ENCODE data around the gene NKD1.

NKD1 gene

DNA sequence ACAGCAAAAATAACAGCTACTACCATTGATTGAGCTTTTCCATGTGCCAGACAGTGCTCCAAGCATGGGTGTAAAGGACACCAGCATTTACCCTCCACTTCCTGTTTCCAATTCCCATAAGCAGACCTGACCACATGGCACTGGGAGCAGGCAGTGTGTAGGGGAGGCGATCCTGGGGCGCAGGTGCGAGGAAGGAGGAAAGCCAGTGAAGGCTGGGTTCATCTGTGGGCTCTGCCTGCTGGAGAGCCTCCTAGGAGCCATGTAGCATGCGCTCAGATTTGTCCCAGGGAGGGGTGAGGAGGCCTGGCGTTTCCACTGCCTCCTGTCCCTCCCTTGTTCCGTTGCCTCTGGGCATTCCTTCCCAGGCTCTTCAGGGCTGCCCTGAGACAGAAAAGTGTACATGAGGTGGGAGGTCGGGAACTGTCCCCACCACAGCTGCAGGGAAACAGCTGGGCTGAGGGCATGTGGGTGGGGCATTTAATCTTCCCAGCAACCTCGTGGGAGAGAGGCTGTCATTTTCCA lies 76.3 kb downstream of the NKD1 start:
- no peaks in the 10 kb centered on the region for H3K9me3 ChIP-seq
- no peak overlapping the region for H3K4me3 ChIP-seq (ENCODE audit: low read depth, low read length)
- H3K27me3 ChIP-seq, result no peaks in the 10 kb centered on the region
- TF ChIP-seq, protein P1, sequence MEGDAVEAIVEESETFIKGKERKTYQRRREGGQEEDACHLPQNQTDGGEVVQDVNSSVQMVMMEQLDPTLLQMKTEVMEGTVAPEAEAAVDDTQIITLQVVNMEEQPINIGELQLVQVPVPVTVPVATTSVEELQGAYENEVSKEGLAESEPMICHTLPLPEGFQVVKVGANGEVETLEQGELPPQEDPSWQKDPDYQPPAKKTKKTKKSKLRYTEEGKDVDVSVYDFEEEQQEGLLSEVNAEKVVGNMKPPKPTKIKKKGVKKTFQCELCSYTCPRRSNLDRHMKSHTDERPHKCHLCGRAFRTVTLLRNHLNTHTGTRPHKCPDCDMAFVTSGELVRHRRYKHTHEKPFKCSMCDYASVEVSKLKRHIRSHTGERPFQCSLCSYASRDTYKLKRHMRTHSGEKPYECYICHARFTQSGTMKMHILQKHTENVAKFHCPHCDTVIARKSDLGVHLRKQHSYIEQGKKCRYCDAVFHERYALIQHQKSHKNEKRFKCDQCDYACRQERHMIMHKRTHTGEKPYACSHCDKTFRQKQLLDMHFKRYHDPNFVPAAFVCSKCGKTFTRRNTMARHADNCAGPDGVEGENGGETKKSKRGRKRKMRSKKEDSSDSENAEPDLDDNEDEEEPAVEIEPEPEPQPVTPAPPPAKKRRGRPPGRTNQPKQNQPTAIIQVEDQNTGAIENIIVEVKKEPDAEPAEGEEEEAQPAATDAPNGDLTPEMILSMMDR (IDR thresholded peaks at IDR 0.05; ENCODE audit: low read depth, low read length), result no peak
- no peak for DNase-seq
- no peaks in the 10 kb centered on the region for H3K4me1 ChIP-seq
- no peaks in the 10 kb centered on the region for H3K36me3 ChIP-seq

DNA sequence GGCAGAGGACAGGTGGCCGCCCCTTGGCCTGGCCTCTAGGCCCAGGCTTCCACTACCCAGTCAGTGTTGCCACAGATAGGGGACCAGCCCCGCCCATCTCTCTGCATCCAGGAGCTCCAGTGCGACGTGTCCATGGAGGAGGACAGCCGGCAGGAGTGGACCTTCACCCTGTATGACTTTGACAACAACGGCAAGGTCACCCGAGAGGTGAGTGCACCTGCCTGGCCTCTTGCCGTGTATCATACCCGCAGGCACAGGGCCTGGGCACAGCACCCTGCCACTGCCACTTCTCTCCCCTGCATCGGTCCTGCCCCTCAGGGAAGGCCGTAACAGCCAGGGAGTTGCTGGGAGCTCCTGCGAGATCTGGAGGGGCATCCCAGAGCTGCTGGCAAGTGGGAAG lies 77.2 kb downstream of the NKD1 start:
- DNase-seq, result no peak
- TF ChIP-seq, protein P1 (IDR thresholded peaks at IDR 0.05; ENCODE audit: low read depth, low read length), result no peak
- no peaks in the 10 kb centered on the region for H3K27me3 ChIP-seq
- H3K4me3 ChIP-seq (ENCODE audit: low read depth, low read length), result no peak overlapping the region
- H3K4me1 ChIP-seq, result no peaks in the 10 kb centered on the region
- H3K9me3 ChIP-seq, result no peaks in the 10 kb centered on the region
- no peaks in the 10 kb centered on the region for H3K36me3 ChIP-seq

DNA sequence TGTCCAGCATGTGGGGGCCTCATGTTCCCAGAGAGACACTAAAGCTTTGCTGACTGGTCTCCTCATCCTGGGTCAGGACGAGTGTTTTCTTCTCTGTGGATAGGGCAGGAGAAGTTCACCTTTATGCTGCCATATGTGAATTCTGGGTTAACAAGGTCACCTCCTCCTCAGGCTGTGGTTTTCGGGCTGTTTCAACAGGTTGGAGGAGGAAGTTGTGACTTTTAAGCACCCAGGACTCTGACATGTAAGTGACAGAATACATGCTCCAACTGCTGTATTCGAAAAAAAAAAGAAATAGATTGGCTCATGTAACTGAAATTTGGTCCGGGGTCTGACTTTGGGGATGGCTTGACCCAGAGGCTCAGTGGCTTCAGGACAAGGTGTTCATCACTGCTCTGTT lies 78.7 kb downstream of the NKD1 start:
- H3K36me3 ChIP-seq, result no peaks in the 10 kb centered on the region
- no peaks in the 10 kb centered on the region for H3K4me1 ChIP-seq
- TF ChIP-seq, protein P1 (IDR thresholded peaks at IDR 0.05; ENCODE audit: low read depth, low read length), result no peak
- no peaks in the 10 kb centered on the region for H3K27me3 ChIP-seq
- H3K9me3 ChIP-seq, result no peaks in the 10 kb centered on the region
- DNase-seq, result no peak
- H3K4me3 ChIP-seq (ENCODE audit: low read depth, low read length), result no peak overlapping the region

DNA sequence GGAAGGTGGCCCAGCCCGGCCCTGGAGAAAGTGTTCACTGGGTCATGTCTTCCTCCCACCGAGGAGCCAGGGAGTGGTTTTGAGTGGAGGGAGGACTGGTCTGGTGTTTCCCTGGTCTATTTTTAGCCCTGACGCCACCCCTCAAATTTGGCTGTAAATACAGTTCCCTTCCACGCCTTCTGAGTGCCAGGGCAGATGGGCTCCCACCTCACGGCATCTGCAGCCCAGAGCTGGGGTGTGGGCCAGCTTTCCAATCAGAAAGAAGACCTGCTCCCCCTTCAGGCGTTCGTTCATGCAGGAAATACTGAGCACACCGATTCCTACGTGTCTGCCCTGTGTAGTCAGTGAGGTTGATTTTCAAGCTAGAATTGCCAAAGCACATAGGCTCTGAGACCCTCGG lies 79.2 kb downstream of the NKD1 start:
- DNase-seq, result peak; percentile 24
- no peaks in the 10 kb centered on the region for H3K9me3 ChIP-seq
- no peaks in the 10 kb centered on the region for H3K36me3 ChIP-seq
- TF ChIP-seq, protein P1 (IDR thresholded peaks at IDR 0.05; ENCODE audit: low read depth, low read length), result peak; percentile 42
- no peak overlapping the region for H3K4me3 ChIP-seq (ENCODE audit: low read depth, low read length)
- no peaks in the 10 kb centered on the region for H3K27me3 ChIP-seq
- no peaks in the 10 kb centered on the region for H3K4me1 ChIP-seq

DNA sequence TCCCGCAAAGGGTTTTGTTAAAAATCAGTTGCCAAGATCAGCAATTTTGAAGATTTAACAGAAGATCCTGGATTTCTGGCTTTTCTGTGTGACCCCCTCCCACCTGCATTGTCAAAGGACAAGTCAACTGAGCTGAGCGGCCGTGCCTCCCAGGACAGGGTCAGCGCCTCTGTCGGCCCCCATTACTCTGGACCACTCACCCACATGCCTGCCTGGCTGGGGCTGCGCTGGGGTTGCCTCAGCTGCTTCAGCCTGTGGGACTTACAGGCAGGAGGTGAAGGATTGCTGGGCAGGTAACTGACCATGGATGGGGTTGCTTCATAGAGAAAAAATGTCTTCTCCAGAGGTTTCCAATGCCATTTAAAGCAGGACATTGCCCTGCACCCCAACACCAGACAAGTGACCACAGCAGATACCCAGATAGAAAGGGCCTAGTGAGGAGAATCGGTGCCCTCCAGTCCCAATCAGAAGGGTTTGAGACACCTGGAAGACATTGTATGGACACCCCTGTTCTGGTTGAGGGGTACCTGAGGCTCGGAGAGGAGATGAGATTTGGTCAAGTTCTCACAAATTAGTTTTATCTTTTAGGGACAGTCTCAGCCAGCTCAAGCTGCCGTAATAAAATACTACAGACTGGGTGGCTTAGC lies 80.1 kb downstream of the NKD1 start:
- H3K4me1 ChIP-seq, result no peaks in the 10 kb centered on the region
- no peaks in the 10 kb centered on the region for H3K9me3 ChIP-seq
- TF ChIP-seq, protein P1 (IDR thresholded peaks at IDR 0.05; ENCODE audit: low read depth, low read length), result no peak
- no peaks in the 10 kb centered on the region for H3K36me3 ChIP-seq
- H3K27me3 ChIP-seq, result no peaks in the 10 kb centered on the region
- no peak overlapping the region for H3K4me3 ChIP-seq (ENCODE audit: low read depth, low read length)
- no peak for DNase-seq

DNA sequence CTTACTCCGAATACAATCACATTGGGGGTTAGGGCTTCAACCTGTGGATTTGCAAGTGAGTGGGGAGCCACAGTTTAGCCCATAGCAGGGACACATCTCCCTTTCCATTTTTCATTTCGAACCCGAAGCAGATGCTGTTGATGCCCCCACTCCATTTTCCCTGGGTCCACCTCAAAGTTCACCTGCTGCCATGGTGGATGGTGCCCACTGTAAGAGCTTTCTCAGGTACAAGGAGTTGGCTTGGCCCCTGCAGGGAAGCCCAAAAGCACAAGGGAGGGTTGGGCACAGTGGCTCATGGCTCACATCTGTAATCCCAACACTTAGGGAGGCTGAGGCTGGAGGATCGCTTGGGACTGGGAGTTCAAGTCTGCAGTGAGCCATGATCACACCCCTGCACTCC lies 81.1 kb downstream of the NKD1 start:
- Histone ChIP-seq H3K36me3 (no peaks in the 10 kb centered on the region), H3K27me3 (no peaks in the 10 kb centered on the region), H3K4me1 (no peaks in the 10 kb centered on the region), H3K9me3 (no peaks in the 10 kb centered on the region), H3K4me3 (ENCODE audit: low read depth, low read length) (no peak overlapping the region)
- TF ChIP-seq, protein P1 (IDR thresholded peaks at IDR 0.05; ENCODE audit: low read depth, low read length), result no peak
- DNase-seq, result no peak

Data from BE2C (cell line).